Stimulated activated CD8-positive, alpha-beta memory T cell treated with anti-CD3 and anti-CD28 coated beads, Interleukin-15, amount 100 ng/mL, for 4 hours (primary cell): ENCODE results near the gene OVAAL.

Source experiments
- DNase-seq, 2 donors: peaks; one replicate each; pipeline ENCODE4 v3.0.0-alpha.2; 2020; ENCODE audit warnings: low read depth in 2 of 2

Gene OVAAL

GRCh38 chr1:180571060-180571831 lies 12.5 kb downstream of the OVAAL start:
- no peak for DNase-seq

DNA sequence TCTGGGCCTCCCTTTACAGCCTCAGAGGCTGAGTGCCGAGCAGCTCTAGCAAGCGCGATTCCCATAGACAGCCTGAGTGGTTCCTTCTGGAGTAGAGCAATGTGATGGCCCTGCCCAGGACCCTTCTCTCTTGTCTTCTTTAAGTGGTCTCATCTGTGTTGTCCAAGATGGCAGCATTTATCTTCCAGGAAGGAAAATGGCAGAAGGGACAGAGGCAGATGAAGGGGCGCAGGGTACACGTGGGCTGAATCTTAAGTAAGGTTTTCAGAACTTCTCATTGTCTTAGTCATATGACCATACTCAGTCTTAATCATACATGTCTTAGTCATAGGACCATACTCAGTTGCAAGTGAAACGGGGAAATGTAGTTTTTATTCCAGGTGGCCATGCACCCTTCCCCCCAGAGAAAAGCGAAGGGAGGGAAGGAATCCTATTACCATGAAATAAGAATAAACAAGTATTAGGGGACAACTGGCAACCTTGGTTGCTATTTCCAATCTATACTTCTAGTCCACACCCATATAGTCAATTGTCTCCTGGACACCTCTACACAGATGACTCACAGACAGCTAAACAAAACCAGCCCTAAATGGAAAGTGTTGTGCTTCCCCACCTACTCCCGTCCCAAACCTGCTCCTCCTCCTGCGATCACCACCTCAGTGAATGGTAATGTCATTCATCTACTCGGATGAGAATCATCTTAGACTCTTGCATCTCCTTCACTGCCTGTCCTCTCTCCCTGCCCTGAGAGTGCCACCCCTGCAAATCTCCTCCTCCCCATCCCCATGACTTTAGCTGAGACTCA lies 13.3 kb downstream of the OVAAL start:
- no peak for DNase-seq

- no peak for DNase-seq
Measured at GRCh38 chr1:180572760-180573159, 14.0 kb downstream of the OVAAL start.

GRCh38 chr1:180574031-180574713 lies 15.4 kb downstream of the OVAAL start:
- DNase-seq = no peak

GRCh38 chr1:180577361-180577760 lies 18.6 kb downstream of the OVAAL start:
- DNase-seq = no peak

DNA sequence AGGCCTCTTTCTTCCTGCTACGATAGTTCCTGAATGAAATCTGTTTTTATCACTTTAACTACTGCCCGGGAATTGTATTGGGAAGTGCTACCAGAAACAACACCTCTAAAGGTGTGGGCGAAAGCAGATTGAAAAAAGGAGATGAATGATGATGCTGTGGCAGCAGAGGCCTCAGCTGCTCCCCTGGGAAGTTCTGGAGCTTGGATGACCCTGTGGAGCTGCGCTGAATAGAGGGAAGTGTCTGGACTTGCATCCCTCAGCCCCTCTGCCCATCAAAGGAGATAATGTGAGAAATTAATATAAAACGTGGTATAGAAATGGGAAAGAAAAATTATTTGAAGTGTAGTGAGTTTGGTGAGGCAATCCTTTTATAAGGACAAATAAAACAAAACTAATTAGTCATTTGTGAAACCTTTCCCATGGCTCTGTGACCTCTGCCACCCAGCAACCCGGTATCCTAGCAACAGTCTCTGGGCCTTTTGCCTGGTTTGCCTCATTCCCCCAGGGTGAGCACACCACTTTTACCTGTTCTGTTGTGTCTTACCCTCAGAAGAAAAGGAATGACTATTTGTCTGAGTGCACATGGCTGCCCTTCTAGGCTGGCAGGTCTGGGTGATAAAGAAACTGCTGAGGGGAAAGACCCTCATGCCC lies 21.3 kb downstream of the OVAAL start:
- DNase-seq = no peak

DNA sequence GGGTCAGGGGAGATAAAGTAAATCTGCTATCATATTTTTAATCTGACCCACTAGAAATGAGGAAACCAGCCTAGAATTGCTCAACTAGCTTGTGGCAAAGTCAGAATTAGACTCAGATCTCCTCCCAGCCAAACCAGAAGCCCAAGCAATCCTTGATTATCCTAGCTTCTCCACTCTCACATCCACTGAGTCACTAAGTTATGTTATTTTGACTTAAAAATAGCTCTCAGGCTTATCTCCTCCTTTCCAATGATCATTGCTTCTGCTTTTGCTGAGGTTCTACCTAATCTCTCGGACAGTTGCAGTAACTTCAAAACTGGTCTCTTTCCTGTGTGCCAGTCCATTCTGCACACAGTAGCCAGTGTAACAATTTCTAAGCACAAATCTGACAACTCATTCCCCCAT lies 22.9 kb downstream of the OVAAL start:
- no peak for DNase-seq

- DNase-seq = no peak
Measured at GRCh38 chr1:180584869-180585268, 26.1 kb downstream of the OVAAL start.

GRCh38 chr1:180585994-180586359 lies 27.2 kb downstream of the OVAAL start:
- DNase-seq = no peak

DNA sequence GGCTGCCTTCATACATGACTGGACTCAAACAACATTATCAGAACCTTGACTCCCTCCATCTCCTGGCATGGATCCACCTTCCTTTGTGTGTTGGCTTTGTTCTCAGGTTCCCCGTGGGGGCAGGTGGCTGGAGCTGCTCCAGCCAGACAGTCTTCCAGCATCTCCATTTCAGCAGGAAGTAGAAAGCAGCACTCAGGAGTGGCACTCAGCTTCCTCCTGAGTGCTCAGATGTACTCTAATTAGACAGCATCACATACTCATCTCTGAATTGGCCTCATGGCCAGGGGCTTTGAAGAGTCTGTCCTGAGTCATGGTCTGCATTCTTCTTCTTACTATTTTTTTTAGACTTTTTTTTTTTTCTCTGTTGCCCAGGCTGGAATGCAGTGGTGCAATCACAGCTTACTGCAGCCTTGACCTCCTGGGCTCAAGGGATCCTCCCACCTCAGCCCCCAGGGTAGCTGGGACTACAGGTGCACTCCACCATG lies 27.9 kb downstream of the OVAAL start:
- no peak for DNase-seq

GRCh38 chr1:180588121-180588520 lies 29.4 kb downstream of the OVAAL start:
- no peak for DNase-seq

- DNase-seq = no peak
Measured at GRCh38 chr1:180590889-180591288, 32.1 kb downstream of the OVAAL start.

GRCh38 chr1:180593382-180593781 lies 34.6 kb downstream of the OVAAL start:
- DNase-seq = no peak

GRCh38 chr1:180594723-180595122 lies 36.0 kb downstream of the OVAAL start:
- no peak for DNase-seq

DNA sequence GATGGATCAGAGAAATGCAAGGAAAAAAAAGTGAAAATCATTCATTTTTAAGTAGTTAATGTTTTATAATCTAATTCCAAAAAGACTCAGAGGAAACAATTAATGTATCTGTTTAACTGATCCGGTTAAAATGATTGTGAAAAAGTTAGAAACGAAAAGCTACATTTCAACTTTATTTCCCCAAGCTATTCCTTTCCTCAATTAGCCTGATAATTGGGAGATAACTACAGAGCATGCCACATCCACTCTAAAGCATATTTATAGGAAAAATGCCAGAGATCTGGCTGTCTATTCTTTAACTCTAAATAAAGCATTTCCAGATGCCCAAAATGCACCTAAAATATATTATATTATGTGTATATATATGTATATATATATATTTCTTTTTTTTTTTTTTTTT lies 37.2 kb downstream of the OVAAL start:
- DNase-seq = no peak

GRCh38 chr1:180597520-180597919 lies 38.8 kb downstream of the OVAAL start:
- no peak for DNase-seq

GRCh38 chr1:180598333-180598974 lies 39.7 kb downstream of the OVAAL start:
- no peak for DNase-seq

DNA sequence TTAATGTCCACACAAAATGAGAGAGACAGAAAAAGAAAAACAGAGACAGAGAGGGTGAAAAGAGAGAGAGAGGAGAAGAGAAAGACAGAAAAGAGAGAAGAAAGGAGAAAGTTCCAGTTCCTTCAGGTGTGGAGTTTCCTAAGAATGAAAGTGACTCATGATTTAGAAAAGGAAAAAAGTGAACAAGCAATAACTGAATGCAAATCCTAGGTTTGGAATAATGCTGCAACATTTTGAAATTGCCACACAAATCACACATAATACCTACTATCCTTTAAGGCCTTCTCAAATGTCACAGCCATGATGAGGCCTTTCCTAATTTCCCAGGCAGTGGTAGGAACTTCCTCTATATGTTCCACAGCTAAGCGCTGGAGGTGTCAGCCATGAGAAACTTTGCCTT lies 41.6 kb downstream of the OVAAL start:
- no peak for DNase-seq

DNA sequence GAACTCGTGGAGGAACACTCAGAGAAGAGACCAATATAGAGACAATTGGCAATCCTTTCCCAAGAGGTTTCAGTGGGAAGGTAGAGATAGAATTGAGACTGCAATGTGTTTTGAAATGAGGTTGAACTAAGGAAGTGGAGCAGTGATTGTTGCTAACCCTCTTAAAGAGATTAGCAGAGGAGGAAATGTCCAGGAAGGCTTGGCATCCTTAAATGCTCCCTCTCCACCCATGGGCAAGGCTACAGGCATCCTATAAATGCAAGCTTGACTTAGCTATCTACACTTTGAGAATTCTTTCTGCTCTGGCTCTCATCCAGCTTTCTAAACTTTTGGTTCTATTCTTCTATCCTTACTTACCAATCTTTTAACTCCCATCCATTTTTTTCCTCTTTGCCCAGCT lies 42.7 kb downstream of the OVAAL start:
- DNase-seq = no peak

DNA sequence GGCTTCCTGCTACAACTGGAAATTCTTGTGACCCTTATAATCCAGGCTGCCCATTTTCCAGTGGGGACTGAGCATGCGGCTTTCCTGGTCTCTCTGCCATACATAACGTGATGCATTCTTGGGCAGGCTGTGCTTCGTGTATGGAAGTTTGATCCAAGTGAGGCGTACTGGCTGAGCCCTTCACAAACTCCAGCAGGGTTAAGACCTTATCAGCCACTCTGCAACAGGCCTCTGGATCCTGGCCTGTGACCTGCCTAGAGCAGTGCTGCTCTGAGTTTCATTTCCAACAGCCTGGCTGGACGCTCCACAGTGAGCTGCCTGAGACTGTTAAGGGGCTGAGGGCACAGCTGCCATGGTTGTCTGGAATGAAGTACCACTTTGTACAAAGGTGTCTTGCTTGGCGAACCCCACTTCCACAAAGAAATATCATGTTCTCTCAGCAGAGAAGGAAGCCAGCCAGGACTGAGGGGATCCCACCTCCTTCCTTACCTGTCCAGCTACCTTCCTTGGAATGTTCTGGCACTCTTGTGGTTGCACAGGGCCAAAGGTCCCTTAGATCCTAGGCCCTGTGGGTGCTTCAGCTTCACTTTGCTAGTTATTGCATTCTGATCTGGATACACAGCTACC lies 44.6 kb downstream of the OVAAL start:
- no peak for DNase-seq

DNA sequence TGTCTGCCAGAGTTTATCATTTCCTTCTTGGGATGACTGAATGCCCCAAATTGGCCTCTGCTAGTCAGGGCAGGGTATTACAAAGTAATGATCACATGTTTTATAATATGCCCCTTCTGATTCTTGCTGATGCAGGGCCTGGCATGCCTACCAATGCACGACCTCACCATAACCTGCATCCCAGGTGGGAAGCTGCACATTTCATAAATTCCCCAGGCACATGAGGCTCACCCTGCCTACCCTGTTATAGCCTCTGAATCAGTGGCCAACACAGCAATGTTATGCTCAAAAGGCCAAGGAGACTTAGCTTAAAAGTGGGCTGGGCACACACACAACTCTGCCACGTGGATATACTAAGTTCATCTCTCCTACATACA lies 45.1 kb downstream of the OVAAL start:
- DNase-seq = no peak
